HepG2 (cell line): ENCODE results near the gene CYP4V2.

Experiments
- NBN ChIP-seq: fragments of 450-650 bp; conservative IDR thresholded peaks from 2 replicates; pipeline ENCODE4 v1.6.1; 2017
- POLR2AphosphoS5 ChIP-seq: IDR thresholded peaks from 2 replicates; pipeline ENCODE4 v1.6.1; 2012; ENCODE audit warnings: low read depth, low read length
- ZNF256 ChIP-seq: sonication (generic); formaldehyde crosslinking; conservative IDR thresholded peaks from 2 replicates; pipeline ENCODE4 v1.4.0; 2020; ENCODE audit warnings: missing genetic modification reagents
- ZNF441 ChIP-seq: sonication (generic); formaldehyde crosslinking; IDR thresholded peaks from 2 replicates; pipeline ENCODE4 v1.7.0; 2021; ENCODE audit warnings: missing genetic modification reagents, borderline replicate concordance
- ZNF598 ChIP-seq: sonication (generic); formaldehyde crosslinking; IDR thresholded peaks from 2 replicates; pipeline ENCODE4 v1.5.1; 2020; ENCODE audit warnings: mild to moderate bottlenecking, missing genetic modification reagents, borderline replicate concordance
- TF ChIP-seq, protein P1 (sequence below): sonication (generic); formaldehyde crosslinking; IDR thresholded peaks from 2 replicates; pipeline ENCODE4 v1.5.0; 2020; ENCODE audit warnings: mild to moderate bottlenecking, missing genetic modification reagents, moderate library complexity
- TF ChIP-seq, protein P2 (sequence below): IDR thresholded peaks from 2 replicates; pipeline ENCODE4 v1.6.1; 2016; ENCODE audit warnings: control low read depth

GRCh38 chr4:186161138-186161537 lies 30.2 kb upstream of the CYP4V2 start:
- TF ChIP-seq ZNF256 (CRISPR knock-in tag) (no peak), POLR2AphosphoS5 (no peak), NBN (no peak), ZNF598 (CRISPR knock-in tag) (no peak), ZNF441 (CRISPR knock-in tag) (no peak)
- TF ChIP-seq, protein P1, sequence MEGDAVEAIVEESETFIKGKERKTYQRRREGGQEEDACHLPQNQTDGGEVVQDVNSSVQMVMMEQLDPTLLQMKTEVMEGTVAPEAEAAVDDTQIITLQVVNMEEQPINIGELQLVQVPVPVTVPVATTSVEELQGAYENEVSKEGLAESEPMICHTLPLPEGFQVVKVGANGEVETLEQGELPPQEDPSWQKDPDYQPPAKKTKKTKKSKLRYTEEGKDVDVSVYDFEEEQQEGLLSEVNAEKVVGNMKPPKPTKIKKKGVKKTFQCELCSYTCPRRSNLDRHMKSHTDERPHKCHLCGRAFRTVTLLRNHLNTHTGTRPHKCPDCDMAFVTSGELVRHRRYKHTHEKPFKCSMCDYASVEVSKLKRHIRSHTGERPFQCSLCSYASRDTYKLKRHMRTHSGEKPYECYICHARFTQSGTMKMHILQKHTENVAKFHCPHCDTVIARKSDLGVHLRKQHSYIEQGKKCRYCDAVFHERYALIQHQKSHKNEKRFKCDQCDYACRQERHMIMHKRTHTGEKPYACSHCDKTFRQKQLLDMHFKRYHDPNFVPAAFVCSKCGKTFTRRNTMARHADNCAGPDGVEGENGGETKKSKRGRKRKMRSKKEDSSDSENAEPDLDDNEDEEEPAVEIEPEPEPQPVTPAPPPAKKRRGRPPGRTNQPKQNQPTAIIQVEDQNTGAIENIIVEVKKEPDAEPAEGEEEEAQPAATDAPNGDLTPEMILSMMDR (CRISPR knock-in tag) = no peak
- TF ChIP-seq, protein P2, sequence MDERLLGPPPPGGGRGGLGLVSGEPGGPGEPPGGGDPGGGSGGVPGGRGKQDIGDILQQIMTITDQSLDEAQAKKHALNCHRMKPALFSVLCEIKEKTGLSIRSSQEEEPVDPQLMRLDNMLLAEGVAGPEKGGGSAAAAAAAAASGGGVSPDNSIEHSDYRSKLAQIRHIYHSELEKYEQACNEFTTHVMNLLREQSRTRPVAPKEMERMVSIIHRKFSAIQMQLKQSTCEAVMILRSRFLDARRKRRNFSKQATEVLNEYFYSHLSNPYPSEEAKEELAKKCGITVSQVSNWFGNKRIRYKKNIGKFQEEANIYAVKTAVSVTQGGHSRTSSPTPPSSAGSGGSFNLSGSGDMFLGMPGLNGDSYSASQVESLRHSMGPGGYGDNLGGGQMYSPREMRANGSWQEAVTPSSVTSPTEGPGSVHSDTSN (CRISPR knock-in tag) = no peak
